CD4-positive, alpha-beta T cell treated with Interleukin-15 for 4 hours (primary cell): ENCODE data around the gene ITSN1.
"Not testable (repeated sequence)": the region's sequence is repeated elsewhere in the genome, so short reads cannot be mapped to it uniquely, and the experiment has no call there.

Experiments
- DNase-seq: peaks from one replicate; pipeline ENCODE4 v3.0.0-alpha.2; 2020; ENCODE audit warnings: low spot score

ITSN1 gene

DNA sequence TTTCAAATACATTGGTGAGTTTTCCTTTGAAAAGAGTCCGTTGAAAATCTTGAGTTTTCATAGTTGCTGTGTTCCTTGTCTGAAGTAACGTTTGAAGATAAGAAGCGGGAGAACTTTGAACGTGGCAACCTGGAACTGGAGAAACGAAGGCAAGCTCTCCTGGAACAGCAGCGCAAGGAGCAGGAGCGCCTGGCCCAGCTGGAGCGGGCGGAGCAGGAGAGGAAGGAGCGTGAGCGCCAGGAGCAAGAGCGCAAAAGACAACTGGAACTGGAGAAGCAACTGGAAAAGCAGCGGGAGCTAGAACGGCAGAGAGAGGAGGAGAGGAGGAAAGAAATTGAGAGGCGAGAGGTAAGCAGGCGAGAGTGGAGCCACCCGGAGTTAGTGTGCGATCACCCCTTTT, 129.7 kb downstream of the ITSN1 start:
- no peak for DNase-seq

- DNase-seq: no peak
These were observed 132.2 kb downstream of the ITSN1 start for GRCh38 chr21:33774551-33774950.

DNA sequence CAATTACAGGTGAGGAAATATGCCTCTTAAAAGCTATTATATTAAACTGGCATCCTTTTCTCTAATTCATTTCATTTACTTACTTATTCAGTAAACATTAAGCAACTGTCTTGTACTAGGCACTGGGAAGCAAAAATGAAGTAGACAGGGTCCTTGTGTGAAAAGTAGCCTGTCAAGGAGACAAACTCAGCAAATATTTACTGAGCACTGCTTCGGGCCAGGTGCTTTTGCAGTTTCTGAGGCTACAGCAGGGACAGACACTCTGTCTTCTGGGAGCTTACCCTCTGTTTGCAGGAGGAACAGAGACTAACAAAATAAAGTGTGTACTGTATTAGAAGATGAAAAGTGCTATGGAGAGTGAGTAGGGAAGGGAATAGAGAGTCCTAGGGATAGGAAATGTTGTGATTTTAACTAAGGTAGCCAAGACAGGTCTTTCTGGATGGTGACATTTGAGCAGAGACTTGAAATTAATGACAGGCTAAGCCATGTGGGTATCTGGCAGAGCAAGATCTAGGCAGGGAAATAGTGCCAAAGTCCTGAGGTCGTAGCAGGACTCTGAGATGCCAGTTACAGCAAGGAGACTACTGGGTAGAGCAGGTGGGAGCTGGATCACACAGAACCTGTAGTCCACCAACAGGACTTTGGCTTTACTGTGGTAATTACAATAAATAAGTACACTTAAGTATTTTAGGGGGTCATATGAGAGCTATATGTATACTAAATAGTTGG, 133.0 kb downstream of the ITSN1 start:
- no peak for DNase-seq

DNA sequence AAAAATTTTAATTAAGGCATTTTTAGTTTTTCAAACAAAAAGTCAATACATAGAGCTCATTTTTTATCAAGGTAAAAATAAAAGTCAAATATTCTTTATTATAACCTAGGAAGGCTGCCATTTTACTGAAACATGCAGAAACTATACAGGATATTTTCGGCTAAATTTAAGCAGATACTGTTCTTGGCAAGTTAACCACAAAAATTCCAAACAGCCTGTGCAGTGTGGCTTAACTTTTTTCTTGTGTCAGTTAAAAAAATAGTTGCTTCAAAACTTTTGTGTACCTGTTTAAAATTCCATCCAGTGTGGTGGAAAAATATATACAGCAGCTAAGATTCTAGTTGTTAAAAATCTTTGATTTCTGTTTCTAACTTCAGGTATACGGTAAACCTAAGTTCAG, 138.3 kb downstream of the ITSN1 start:
- DNase-seq: no peak

DNA sequence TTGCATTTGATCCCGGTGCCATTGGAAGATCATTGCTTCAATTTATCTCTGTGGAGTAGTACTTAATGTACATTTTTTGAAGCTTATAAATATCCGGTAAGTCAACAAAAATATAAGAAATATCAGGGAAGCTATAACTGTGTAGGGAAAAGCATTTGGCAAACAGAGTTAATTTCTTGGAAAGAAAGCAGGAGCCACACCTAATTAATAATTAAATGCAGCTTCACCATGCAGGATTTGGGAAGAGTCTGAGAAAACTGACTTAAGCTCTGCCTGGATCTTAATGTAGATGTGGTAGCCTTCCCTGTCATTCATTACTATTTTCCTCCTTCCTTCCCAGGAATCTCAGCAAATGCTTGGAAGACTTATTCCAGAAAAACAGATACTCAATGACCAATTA, 138.8 kb downstream of the ITSN1 start:
- no peak for DNase-seq

- no peak for DNase-seq
These were observed 141.1 kb downstream of the ITSN1 start for GRCh38 chr21:33783187-33783979.

- no peak for DNase-seq
These were observed 145.1 kb downstream of the ITSN1 start for GRCh38 chr21:33787431-33787830.

DNA sequence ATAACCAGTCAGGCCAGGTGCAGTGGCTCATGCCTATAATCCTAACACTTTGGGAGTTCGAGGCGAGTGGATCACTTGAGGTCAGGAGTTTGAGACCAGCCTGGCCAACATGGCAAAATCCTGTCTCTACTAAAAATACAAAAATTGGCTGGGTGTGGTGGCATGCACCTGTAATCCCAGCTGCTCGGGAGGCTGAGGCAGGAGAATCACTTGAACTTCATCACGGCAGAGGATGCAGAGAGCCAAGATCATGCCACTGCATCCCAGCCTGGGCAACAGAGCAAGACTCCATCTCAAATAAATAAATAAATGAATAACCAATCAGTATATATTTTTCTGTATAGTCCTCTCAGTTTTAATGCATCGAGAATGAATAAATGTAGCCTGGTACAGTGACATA, 146.1 kb downstream of the ITSN1 start:
- not testable (repeated sequence) for DNase-seq

GRCh38 chr21:33789697-33790096, 147.4 kb downstream of the ITSN1 start:
- no peak for DNase-seq

- DNase-seq: no peak
These were observed 148.8 kb downstream of the ITSN1 start for GRCh38 chr21:33791073-33791472.

DNA sequence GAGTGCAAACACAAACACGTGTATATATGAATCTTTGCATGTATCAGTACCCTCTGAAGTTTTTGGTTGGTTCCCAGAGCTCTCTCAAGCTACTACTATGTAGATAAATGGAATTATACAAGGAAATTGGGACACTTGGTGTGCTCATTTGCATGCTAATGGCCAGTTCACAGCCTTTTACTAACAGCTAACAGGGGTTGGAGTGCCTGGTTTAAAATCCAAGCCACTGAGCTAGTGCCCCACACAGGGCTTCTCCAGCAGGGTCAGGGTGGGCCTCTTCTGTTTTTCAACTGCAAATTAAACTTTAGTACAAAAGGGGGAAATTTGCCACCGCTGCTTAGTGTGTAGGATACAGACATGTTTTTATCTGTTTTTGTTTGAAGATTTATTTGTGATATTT, 152.3 kb downstream of the ITSN1 start:
- DNase-seq: no peak

GRCh38 chr21:33797565-33797964, 155.3 kb downstream of the ITSN1 start:
- DNase-seq: no peak

DNA sequence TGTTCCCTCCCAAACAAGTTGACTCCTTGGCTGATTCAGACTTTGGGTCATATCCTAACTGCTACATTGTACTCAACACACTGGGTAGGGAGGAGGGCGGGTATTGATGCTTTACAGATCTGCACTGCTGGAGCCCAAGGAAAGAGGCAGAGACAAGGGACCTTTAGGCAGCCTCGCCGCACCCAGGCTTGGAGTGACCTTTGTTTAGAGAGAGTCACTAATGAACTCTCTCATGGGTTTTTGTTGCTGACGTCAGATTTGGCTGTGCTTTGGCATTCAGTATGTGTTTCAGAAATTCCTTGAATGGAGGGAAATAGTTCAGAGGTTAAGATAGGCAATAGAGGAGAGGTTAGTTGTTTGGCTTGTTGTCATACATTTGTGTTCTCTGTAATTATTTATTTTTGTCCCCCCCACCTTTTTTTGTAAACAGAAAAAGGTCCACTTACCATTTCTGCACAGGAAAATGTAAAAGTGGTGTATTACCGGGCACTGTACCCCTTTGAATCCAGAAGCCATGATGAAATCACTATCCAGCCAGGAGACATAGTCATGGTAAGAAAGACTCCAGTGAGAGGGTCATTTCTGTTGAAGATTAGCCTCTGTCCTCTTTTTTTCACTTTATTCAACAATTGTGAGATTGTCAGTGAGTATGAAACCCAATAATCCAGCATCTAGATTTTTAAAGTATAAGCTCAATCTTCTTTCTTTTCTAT, 157.2 kb downstream of the ITSN1 start:
- DNase-seq: no peak

GRCh38 chr21:33800753-33801423, 158.6 kb downstream of the ITSN1 start:
- DNase-seq: no peak

GRCh38 chr21:33801424-33802405, 159.4 kb downstream of the ITSN1 start:
- DNase-seq: no peak

- no peak for DNase-seq
These were observed 160.2 kb downstream of the ITSN1 start for GRCh38 chr21:33802481-33802880.

DNA sequence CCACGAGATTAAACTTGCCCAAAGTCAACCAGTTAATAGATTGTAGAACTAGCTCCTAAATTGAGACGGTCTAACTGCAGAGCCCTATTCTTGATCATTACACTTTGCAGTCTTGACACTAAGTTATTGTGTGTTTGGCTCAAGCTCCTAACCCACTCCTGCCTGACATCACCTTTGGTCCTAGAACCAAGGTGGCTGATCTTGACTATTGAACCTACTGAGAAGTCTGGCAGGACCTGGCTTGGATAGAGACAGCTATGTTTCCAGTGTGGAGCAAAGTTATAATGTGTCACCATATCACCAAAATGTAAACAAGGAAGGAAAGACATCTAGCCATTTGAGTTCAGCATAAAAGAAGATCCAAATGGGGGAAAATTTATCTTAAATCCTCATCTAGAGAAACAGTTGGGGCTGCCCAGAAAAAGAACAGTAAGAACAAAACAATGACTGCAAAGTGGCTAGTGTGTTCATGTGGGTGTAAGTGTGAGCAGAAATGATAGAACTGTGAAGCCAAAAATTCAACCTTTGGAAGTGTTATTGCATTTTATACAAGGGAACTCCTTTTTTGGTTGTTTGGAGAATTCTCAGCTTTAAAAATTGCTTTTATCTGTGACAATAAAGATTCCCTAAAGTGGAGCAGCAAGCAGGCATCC, 166.5 kb downstream of the ITSN1 start:
- DNase-seq: no peak

DNA sequence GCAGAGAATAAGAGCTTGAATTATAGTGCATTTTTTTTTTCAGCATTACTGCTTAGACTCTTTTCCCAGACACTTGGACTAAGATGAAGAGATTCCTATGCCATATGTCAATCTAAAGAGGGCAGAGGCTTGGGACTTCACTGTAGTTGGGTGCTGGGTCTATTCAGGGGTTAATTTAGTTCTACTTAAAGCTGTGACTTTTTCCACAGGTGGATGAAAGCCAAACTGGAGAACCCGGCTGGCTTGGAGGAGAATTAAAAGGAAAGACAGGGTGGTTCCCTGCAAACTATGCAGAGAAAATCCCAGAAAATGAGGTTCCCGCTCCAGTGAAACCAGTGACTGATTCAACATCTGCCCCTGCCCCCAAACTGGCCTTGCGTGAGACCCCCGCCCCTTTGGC, 168.5 kb downstream of the ITSN1 start:
- no peak for DNase-seq

DNA sequence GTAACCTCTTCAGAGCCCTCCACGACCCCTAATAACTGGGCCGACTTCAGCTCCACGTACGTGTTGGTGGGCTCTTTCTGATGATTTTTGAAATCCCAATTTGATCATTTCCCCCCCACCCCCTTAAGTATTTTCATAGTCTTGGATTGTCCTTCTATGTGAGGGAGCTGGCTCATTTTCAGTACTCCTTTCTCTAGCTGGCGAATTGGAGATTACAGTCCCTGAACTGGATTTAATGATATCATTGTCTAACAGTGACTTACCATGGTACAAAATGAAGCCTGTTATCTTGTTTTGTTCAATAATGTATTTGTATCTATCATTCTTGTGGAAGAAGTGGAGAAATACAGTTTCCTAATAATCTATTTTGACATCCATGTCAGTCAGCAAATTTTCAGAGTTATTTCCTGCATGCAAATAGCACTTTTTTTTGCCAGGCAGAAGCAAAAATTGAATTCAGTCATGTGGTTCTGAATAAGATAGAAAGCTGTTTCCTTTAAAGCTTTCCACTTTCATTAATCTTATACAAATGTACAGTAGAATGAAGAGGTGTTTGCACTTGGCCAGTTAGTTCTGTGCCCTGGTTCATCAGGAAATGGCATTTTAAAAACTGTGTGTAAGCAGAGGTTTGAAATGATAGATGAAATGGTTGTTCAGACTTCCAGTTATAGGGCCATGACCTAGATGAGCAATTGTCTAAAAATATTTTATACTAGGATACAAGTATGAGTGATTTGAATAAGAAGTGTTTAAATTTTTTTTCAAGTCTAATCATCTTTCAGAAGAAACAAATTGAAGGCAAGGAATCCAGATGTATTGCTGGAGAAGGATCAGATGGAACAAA, 169.1 kb downstream of the ITSN1 start:
- DNase-seq: no peak
